H9 (cell line): Measurements from ENCODE around the gene RARB. TPM values are rescaled to one million over a fixed set of nuclear protein-coding genes. Genes with fewer than 3 reads are reported as not detected.
A peak's percentile ranks its signal among the peaks of the same experiment; 100 is the strongest.

Source experiments
- DNase-seq: peaks from one replicate; pipeline ENCODE4 v3.0.0-alpha.2; 2017
- H2AFZ ChIP-seq: one replicate; pipeline ENCODE4 v1.6.1; 2013; ENCODE audit warnings: mild to moderate bottlenecking, low read length, control low read depth, moderate library complexity
- H2AK5ac ChIP-seq: 2 replicates; pipeline ENCODE4 v1.6.1; 2013; ENCODE audit warnings: low read length, control low read depth, mixed read lengths; ENCODE audit not compliant: insufficient read length
- H2BK120ac ChIP-seq: one replicate; pipeline ENCODE4 v1.6.1; 2013; ENCODE audit warnings: low read depth, mild to moderate bottlenecking, low read length, control low read depth, inconsistent platforms; ENCODE audit not compliant: poor library complexity, severe bottlenecking
- H2BK12ac ChIP-seq: 2 replicates; pipeline ENCODE4 v1.6.1; 2013; ENCODE audit warnings: low read length, control low read depth, mixed read lengths, low read depth; ENCODE audit not compliant: insufficient read length
- H2BK15ac ChIP-seq: 2 replicates; pipeline ENCODE4 v1.6.1; 2013; ENCODE audit warnings: low read depth, low read length, control low read depth
- H2BK20ac ChIP-seq: one replicate; pipeline ENCODE4 v1.6.1; 2013; ENCODE audit warnings: low read depth, mild to moderate bottlenecking, low read length, control low read depth, inconsistent platforms; ENCODE audit not compliant: poor library complexity, severe bottlenecking
- H2BK5ac ChIP-seq: 2 replicates; pipeline ENCODE4 v1.6.1; 2013; ENCODE audit warnings: low read length, control low read depth, mixed read lengths; ENCODE audit not compliant: insufficient read length
- H3K14ac ChIP-seq: 2 replicates; pipeline ENCODE4 v1.6.1; 2013; ENCODE audit warnings: low read length, control low read depth; ENCODE audit not compliant: insufficient read depth
- H3K18ac ChIP-seq: 2 replicates; pipeline ENCODE4 v1.6.1; 2013; ENCODE audit warnings: low read depth, mild to moderate bottlenecking, mixed read lengths, low read length, control low read depth; ENCODE audit not compliant: insufficient read length
- H3K23ac ChIP-seq: 2 replicates; pipeline ENCODE4 v1.6.1; 2013; ENCODE audit warnings: low read length, control low read depth, mixed read lengths, low read depth; ENCODE audit not compliant: insufficient read length
- H3K23me2 ChIP-seq: 2 replicates; pipeline ENCODE4 v1.6.1; 2013; ENCODE audit warnings: low read depth, mild to moderate bottlenecking, mixed read lengths, low read length, control low read depth; ENCODE audit not compliant: insufficient read length, poor library complexity, severe bottlenecking
- H3K27ac ChIP-seq: 2 replicates; pipeline ENCODE4 v1.5.1; 2013; ENCODE audit warnings: low read length, control low read depth, mixed read lengths, low read depth; ENCODE audit not compliant: insufficient read length
- H3K27me3 ChIP-seq: 2 replicates; pipeline ENCODE4 v1.6.1; 2013; ENCODE audit warnings: low read length, control low read depth, inconsistent platforms; ENCODE audit not compliant: insufficient read depth
- H3K4ac ChIP-seq: 2 replicates; pipeline ENCODE4 v1.6.1; 2013; ENCODE audit warnings: low read depth, mild to moderate bottlenecking, control low read depth, inconsistent platforms, low read length, moderate library complexity
- H3K4me1 ChIP-seq: 2 replicates; pipeline ENCODE4 v1.6.1; 2013; ENCODE audit warnings: low read length, control low read depth, inconsistent platforms; ENCODE audit not compliant: insufficient read depth
- H3K4me2 ChIP-seq: 2 replicates; pipeline ENCODE4 v1.6.1; 2013; ENCODE audit warnings: low read length, control low read depth, mixed read lengths; ENCODE audit not compliant: insufficient read length, insufficient read depth
- H3K56ac ChIP-seq: 2 replicates; pipeline ENCODE4 v1.6.1; 2013; ENCODE audit warnings: low read depth, mild to moderate bottlenecking, mixed read lengths, low read length, control low read depth; ENCODE audit not compliant: insufficient read length
- H3K79me1 ChIP-seq: 2 replicates; pipeline ENCODE4 v1.6.1; 2013; ENCODE audit warnings: low read depth, mild to moderate bottlenecking, moderate library complexity, low read length, control low read depth, inconsistent platforms; ENCODE audit not compliant: insufficient read depth, poor library complexity, severe bottlenecking
- H3K79me2 ChIP-seq: 2 replicates; pipeline ENCODE4 v1.6.1; 2013; ENCODE audit warnings: low read length, control low read depth, inconsistent platforms; ENCODE audit not compliant: insufficient read depth
- H3K9ac ChIP-seq: 2 replicates; pipeline ENCODE4 v1.6.1; 2013; ENCODE audit warnings: low read length, control low read depth, mixed read lengths; ENCODE audit not compliant: insufficient read length; ENCODE audit errors: extremely low read depth
- H3K9me3 ChIP-seq: one replicate; pipeline ENCODE4 v1.6.1; 2013; ENCODE audit warnings: low read depth, low read length, inconsistent platforms; ENCODE audit not compliant: control insufficient read depth
- H3T11ph ChIP-seq: one replicate; pipeline ENCODE4 v1.6.1; 2013; ENCODE audit warnings: mild to moderate bottlenecking, low read length, control low read depth, inconsistent platforms
- H4K20me1 ChIP-seq: one replicate; pipeline ENCODE4 v1.6.1; 2013; ENCODE audit not compliant: control insufficient read depth, insufficient read length, insufficient read depth
- H4K5ac ChIP-seq: 2 replicates; pipeline ENCODE4 v1.6.1; 2013; ENCODE audit warnings: low read depth, mild to moderate bottlenecking, mixed read lengths, low read length, control low read depth; ENCODE audit not compliant: insufficient read length
- H4K8ac ChIP-seq: replicated peaks from 2 replicates; pipeline ENCODE4 v1.6.1; 2013; ENCODE audit warnings: low read length, control low read depth, mixed read lengths, low read depth; ENCODE audit not compliant: insufficient read length
- H4K91ac ChIP-seq: 2 replicates; pipeline ENCODE4 v1.6.1; 2013; ENCODE audit warnings: low read depth, mild to moderate bottlenecking, moderate library complexity, mixed read lengths, low read length, control low read depth; ENCODE audit not compliant: insufficient read length
- H3K27ac Mint-ChIP-seq, 3 experiments: 2 replicates in 2 of 3; 3 replicates in 1 of 3; pipeline ENCODE4 v1.8.0; 2020 to 2021; ENCODE audit warnings: mixed read lengths in 3 of 3, mild to moderate bottlenecking in 1 of 3, moderate library complexity in 1 of 3
- H3K27me3 Mint-ChIP-seq: 2 replicates; pipeline ENCODE4 v1.8.0; 2021; ENCODE audit warnings: low read depth, mild to moderate bottlenecking, moderate library complexity, mixed read lengths
- H3K36me3 Mint-ChIP-seq, 3 experiments: 2 replicates in 2 of 3; 3 replicates in 1 of 3; pipeline ENCODE4 v1.8.0; 2020 to 2021; ENCODE audit warnings: low read depth in 3 of 3, mixed read lengths in 3 of 3; ENCODE audit not compliant: insufficient read depth in 1 of 3
- H3K4me1 Mint-ChIP-seq, 2 experiments: 2 replicates each; pipeline ENCODE4 v1.8.0; 2020; ENCODE audit warnings: mixed read lengths in 2 of 2
- H3K4me3 Mint-ChIP-seq, 2 experiments: 2 replicates in 1 of 2; 3 replicates in 1 of 2; pipeline ENCODE4 v1.8.0; 2020 to 2021; ENCODE audit warnings: mild to moderate bottlenecking in 2 of 2, mixed read lengths in 2 of 2, moderate library complexity in 1 of 2
- H3K9me3 Mint-ChIP-seq, 2 experiments: 2 replicates in 1 of 2; 3 replicates in 1 of 2; pipeline ENCODE4 v1.8.0; 2020; ENCODE audit warnings: mild to moderate bottlenecking in 2 of 2, mixed read lengths in 2 of 2, moderate library complexity in 1 of 2
- WGBS: extraction: QIAGEN DNeasy Blood & Tissue Kit; methylation state at CpG from one replicate; pipeline ENCODE4 v1.1.7; 2013; ENCODE audit warnings: missing lambda C conversion rate, low lambda C conversion rate, mixed read lengths; ENCODE audit not compliant: insufficient read length; ENCODE audit errors: extremely low coverage; 5-methylcytosine and 5-hydroxymethylcytosine counted together
- total RNA-seq: library from RNA; stranded (reverse); gene quantifications from 2 replicates; pipeline ENCODE4 v1.2.1, GENCODE V29; 2021
- TF ChIP-seq, protein P1 (sequence below): fragments of 200-600 bp; sonication (generic); conservative IDR thresholded peaks from 3 replicates; pipeline ENCODE4 v1.8.0; 2021; ENCODE audit warnings: antibody characterized with exemption, mild to moderate bottlenecking

Gene RARB
- total RNA-seq, 1 experiment from 2014 or later, result 0.22 TPM

DNA sequence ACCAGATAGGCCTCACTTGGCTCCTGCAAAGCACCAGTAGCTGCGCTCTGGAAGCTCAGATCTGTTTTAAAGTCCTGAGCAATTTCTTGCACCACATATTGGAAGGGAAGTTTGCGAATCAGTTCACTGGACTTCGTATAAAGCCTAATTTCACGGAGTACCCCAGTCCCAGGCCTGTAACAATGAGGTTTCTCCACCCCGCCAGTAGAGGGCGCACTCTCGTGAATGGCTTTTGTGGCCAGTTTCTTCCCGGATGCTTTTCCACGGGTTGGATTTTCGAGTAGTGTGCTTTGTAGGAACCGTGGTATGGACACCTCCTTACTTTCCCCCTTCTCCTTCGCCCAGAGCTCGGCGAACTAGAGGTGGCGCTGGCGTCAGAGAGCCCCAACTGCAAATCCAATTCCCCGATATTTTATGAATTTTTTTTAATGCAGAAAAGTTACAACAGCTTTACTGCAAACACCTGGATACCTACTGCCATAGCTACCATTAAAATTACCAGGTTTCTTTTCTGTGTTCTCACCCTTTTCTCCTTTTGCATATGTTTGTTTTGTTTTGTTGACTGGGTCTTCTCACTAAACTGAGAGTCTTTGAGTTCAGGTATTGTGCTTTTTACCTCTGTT is 13.3 kb downstream of the RARB start:
- Histone ChIP-seq H3K18ac (no peak overlapping the region), H3K4me2 (no peak overlapping the region), H3K56ac (no peak overlapping the region), H2BK120ac (no peak overlapping the region), H2BK5ac (no peak overlapping the region), H3K14ac (no peak overlapping the region), H4K91ac (no peak overlapping the region), H3K9ac (no peak overlapping the region), H3K9me3 (no peaks in the 10 kb centered on the region), H3K23me2 (no peaks in the 10 kb centered on the region), H4K5ac (no peak overlapping the region), H2BK20ac (no peak overlapping the region), H3K79me1 (no peaks in the 10 kb centered on the region), H2BK15ac (no peak overlapping the region), H3T11ph (no peak overlapping the region), H3K23ac (no peak overlapping the region), H3K27ac (no peak overlapping the region), H4K20me1 (no peaks in the 10 kb centered on the region), H2AFZ (no peak overlapping the region), H3K27me3 (no peaks in the 10 kb centered on the region; the same call in 1 of the 2 replicates), H3K4me1 (no peaks in the 10 kb centered on the region; the same call in 1 of the 2 replicates), H3K4ac (no peak overlapping the region), H3K79me2 (no peaks in the 10 kb centered on the region), H4K8ac (no peak overlapping the region), H2BK12ac (no peak overlapping the region), H2AK5ac (no peak overlapping the region)
- Mint-ChIP-seq H3K4me1 (peaks cover 17 to 27% of the 10 kb centered on the region in 2 experiments), H3K27me3 (no peaks in the 10 kb centered on the region; the same call in 1 of the 2 replicates), H3K9me3 (peaks cover 0 to 3% of the 10 kb centered on the region in 2 experiments; a peak in 1 of 5 replicates), H3K27ac (no peak overlapping the region; a peak in 1 of 7 replicates), H3K4me3 (no peak overlapping the region), H3K36me3 (no peaks in the 10 kb centered on the region)
- peak; percentile 38 for DNase-seq
- TF ChIP-seq, protein P1, sequence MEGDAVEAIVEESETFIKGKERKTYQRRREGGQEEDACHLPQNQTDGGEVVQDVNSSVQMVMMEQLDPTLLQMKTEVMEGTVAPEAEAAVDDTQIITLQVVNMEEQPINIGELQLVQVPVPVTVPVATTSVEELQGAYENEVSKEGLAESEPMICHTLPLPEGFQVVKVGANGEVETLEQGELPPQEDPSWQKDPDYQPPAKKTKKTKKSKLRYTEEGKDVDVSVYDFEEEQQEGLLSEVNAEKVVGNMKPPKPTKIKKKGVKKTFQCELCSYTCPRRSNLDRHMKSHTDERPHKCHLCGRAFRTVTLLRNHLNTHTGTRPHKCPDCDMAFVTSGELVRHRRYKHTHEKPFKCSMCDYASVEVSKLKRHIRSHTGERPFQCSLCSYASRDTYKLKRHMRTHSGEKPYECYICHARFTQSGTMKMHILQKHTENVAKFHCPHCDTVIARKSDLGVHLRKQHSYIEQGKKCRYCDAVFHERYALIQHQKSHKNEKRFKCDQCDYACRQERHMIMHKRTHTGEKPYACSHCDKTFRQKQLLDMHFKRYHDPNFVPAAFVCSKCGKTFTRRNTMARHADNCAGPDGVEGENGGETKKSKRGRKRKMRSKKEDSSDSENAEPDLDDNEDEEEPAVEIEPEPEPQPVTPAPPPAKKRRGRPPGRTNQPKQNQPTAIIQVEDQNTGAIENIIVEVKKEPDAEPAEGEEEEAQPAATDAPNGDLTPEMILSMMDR, result peak; percentile 90
- no CpG with 5 or more reads among the region's 17 CpGs for WGBS
